HG02852 (cell line): ENCODE data around the gene LINGO3.
"Not testable (repeated sequence)": the region's sequence is repeated elsewhere in the genome, so short reads cannot be mapped to it uniquely, and the experiment has no call there.

ENCODE experiments used
- ATAC-seq: cut with Tn5 transposase; IDR thresholded peaks from one replicate; pipeline ENCODE4 v1.9.1; 2021; ENCODE audit warnings: mild to moderate bottlenecking, moderate library complexity; ENCODE audit not compliant: unreplicated experiment

The LINGO3 gene

DNA sequence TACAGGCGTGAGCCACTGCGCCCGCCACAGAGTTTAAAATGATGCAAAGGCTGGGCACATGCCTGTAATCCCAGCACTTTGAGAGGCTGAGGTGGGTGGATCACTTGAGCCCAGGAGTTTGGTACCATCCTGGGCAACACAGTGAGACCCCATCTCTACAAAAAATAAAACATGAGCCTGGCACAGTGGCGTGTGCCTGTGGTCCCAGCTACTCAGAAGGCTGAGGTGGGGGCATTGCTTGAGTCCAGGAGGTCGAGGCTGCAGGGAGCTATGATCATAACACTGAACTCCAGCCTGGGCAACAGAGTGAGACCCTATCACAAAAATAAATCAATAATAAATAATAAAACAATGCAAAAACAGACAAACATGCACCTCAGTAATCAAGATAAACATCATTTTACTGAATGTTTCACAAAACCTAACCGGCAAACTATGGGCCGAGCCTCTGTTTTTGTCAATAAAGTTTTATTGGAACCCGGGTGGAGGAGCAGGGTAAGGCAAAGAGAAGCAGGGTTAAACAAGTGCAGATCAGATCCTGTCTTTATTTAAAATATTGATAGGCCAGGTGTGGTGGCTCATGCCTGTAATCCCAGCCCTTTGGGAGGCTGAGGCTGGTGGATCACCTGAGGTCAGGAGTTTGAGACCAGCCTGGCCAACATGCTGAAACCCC lies 24.0 kb downstream of the LINGO3 start:
- ATAC-seq, result no peak

DNA sequence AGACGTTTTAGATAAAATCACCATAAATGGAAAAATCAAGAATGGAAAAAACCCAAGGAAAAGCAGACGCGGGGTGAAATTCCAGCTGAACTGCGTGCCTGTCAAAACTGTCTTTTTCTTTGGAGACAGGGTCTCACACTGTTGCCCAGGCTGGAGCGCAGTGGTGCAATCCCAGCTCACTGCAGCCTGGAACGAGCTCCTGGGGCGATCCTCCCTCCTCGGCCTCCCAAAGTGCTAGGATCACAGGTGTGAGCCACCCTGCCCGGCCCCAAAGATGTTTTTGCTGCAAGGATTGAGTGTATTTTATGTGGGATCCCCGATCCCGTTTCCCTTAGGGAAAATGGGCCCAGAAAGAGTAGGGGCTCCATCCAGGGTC lies 25.1 kb downstream of the LINGO3 start:
- ATAC-seq, result no peak

DNA sequence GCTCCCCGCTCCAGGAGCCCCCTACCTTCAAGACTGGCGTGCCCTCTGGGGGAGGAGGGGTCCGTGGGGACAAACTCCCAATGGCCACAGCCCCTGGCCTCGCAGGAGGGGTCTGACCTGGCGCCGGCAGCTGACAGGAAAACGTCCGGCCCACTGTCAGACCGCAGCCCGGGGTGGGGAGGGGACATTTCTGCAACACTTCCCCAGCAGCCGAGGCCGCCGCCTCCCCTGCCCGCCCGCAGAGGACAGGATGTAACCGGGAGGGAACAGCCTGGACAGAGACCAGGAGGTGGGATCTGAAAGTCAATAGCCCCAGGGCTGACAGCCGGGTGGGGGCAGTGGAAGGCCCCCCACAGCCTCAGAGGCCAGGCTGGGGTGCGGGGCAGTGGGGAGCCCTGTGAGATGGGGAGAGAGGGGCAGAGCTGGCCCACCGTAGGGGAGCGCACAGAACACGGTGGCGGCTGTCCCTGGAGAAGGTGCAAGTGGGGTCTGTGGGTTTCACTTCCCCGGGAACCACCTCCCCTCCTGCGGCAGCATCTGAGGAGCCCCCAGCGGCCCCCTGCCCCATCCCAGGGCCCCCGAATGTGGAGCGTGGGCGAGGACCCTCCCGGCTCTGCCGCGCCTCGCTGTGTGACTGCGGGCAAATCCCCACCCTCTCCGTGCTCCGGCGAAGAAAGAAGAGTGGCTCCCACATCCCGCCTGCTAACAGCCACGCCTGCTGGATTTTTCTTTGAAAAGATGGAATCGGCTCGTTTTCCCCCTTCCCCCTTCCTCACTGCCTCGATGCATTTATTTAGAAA lies 25.7 kb downstream of the LINGO3 start, which contains the start of gene PEAK3:
Gene PEAK3, minus strand, starts transcription at position 114 of the 800 bp plus-strand sequence. CDS start 1,244 bp downstream, outside the sequence.
- no peak for ATAC-seq

DNA sequence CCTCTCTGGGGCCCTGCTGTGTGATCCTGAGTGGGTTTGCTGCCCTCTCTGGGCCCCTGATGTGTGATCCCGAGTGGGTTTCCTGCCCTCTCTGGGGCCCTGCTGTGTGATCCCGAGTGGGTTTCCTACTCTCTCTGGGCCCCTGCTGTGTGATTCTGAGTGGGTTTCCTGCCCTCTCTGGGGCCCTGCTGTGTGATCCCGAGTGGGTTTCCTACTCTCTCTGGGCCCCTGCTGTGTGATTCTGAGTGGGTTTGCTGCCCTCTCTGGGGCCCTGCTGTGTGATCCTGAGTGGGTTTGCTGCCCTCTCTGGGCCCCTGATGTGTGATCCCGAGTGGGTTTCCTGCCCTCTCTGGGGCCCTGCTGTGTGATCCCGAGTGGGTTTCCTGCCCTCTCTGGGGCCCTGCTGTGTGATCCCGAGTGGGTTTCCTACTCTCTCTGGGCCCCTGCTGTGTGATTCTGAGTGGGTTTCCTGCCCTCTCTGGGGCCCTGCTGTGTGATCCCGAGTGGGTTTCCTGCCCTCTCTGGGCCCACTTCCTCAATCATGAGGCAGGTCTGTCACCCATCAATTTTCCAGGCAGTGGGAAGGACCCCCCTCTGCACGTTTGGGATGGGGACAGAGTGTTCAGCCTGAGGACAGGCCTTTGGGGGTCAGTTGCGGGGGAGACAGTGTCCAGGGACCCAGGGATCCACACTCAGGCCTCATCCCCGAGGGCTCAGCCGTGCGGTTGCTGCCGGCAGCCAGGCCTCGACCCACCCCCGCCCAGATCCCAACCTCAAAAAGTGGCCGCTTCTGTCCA lies 26.5 kb downstream of the LINGO3 start:
- ATAC-seq, result not testable (repeated sequence)

DNA sequence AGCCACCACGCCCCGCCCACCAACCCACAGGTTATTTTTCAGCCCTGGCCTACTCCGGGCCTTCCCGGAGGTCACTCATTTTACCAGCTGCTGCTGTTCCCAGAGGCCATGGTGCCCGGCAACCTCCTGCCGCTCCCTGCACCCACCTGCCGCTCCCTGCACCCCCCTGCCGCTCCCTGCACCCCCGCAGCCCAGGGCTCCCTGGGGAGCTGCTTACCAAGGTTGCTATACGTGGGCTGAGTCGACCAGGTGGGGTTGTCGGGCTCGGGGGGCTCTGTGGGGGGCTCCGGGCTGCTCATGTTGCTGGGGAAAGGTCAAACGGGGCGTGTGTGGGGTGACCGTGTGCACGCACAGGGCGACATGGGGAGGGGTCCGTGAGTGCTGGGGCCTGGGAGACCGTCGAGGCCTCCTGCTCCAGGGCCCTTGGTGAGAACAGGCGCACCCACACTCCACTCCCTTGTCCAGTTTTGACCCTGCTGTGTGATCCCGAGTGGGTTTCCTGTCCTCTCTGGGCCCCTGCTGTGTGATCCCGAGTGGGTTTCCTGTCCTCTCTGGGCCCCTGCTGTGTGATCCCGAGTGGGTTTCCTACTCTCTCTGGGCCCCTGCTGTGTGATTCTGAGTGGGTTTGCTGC lies 27.2 kb downstream of the LINGO3 start:
- ATAC-seq, result no peak

DNA sequence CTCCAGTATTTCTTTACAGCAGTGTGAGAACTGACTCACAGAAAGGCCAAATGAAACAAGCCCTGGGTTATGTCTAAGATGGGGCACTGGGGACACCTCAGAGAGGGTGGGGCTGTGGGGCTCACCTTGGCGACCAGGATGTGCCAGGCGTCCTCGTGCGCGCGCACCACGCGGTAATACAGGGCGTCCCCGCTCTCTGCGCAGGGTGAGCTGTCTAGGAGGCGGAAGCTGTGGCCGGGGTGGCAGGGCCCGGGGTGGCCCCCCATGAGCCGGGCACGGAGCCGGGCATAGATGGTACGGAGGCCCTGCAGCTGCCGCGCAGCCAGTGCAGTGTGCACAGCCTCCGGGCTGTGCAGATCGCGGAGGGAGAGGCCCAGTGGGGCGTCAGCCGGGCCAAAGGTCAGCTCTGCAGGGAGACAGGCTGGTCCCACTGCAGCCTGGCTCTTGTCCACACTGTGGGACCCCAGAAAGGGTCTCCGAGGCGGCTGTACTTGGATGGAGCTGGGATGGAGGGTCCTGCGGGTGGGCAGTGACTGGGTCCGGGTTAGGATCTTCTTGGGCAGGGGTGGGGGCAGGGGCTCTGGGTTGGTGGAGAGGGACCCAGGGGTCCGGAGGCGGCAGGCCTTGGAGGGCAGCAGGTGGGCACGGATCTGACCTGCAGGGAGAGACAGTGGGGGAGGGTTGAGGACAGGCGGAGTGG lies 29.3 kb downstream of the LINGO3 start:
- ATAC-seq, result no peak

DNA sequence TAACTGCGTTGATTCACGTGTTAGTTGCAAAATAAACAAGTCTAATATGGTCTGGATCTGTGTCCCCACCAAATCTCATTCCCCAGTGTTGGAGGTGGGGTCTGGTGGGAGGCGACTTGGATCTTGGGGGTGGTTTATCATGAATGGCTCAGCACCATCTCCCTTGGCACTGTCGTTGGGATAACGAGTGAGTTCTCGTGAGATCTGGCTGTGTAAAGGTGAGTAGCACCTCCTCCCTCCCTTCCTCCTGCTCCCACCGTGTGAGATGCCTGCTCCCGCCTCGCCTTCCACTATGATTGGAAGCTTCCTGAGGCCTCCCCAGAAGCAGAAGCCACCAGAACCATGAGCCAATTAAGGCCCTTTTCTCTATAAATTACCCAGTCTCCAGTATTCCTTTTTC lies 30.8 kb downstream of the LINGO3 start:
- no peak for ATAC-seq

DNA sequence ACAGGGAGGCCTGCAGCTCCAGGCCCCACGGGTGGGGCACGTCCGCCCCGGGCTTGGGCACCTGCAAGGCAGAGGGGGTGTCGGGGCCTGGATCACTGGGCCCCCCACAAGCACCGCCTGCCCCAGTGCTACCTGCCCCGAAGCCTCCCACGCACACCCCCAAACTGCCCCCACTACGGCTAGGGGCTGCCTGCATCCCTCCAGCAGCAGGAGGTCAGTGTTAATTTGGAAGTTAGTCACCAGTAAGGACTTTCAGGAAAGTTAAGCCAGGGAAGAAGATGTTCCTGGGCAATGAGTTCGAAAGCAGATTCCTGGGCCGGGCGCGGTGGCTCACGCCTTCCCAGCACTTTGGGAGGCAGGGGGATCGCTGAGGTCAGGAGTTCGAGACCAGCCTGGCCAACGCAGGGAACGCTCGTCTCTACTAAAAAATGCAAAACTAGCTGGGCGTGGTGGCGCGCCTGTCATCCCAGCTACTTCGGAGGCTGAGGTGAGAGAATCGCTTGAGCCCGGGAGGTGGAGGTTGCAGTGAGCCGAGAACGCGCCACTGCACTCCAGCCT lies 31.4 kb downstream of the LINGO3 start:
- ATAC-seq, result no peak

DNA sequence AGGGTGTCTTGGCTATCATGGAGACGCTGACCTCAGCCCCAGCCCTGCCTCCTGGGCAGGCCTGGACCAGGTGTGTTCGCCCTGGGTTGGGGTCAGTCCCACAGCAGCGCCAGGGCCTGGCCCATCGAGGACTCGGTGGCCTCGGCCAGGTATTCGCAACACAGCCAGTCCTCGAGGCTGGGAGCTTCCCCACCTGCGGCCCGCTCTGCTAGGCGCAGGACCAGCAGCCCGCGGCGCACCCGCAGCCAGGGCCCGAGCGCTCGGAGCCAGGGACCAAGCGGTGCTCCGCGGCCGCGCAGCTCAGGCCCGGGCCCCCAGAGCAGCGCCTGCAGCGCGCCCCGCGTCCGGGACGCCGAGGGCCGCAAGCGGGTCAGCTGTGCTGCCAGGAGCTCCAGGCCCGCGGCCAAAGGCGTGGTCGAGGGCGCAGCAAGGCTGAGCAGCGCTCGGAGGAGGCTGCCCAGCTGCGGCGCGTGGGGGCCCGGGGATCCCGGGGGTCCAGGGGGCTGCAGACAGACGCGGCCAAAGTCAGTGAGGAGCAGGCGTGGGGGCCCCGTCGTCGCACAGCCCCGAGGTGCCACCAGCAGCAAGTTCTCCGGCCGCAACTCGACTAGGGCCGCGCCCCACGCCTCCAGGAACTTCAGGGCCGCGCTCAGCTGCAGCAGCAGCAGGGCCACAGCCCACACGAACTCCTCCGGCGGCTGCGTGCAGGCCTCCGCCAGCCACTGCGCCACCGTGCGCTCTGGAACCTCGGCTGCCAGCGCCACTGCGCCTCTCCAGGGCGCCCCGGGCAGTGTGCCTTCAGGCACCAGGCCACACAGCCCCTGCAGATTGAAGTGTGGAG lies 32.1 kb downstream of the LINGO3 start:
- no peak for ATAC-seq

DNA sequence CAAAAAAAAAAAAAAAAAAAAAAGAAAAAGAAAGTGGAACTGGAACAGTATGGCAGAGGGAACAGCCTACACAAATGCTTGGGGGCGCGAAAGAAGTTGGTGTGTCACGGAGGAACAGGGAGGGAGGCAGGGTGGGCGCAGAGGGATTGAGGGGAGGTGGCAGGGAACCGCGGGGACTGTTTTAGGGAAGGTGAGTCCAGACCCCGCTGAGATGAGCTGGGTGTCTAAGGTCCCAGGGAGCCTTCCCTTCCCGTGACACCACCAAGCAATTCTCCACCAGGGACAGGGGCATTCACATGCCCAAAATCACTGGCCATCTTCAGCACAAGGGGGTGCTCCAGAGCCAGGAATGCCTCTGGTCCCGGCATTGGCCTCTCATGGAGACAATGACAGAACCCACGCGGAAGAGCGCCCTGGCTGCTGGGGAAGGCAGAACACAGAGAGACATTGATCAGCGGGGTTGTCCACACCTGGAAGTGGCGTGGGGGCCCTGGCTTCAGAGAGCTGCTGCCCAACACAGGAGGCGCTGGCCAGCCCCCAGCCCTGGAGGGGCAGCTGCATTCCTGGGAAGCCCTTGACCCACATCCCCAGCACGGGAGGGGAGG lies 32.9 kb downstream of the LINGO3 start:
- no peak for ATAC-seq

DNA sequence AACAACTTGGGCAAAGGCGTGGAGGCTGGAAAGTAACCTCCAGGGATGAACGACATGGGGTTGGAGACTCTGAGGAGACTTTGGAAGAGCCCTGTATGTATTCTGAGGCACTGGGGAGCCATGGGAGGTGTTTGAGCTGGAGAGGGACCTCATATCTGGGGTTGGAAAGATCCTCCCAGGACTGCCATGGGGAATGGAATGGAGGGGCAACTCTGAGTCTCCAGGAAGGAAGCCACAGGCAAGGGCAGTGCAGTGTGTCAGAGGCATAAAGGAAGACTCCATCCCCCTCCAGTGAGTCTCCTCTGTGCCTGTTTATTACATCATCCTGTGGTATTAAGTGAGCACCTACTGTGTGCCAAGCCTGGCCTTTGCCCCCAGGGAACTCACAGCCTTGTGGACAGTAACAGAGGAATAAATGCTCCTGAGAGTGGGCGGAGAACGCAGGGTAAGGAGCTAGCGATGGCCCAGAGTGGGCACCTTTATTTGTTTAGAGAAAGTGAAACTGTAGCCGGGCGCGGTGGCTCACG lies 33.7 kb downstream of the LINGO3 start:
- no peak for ATAC-seq

DNA sequence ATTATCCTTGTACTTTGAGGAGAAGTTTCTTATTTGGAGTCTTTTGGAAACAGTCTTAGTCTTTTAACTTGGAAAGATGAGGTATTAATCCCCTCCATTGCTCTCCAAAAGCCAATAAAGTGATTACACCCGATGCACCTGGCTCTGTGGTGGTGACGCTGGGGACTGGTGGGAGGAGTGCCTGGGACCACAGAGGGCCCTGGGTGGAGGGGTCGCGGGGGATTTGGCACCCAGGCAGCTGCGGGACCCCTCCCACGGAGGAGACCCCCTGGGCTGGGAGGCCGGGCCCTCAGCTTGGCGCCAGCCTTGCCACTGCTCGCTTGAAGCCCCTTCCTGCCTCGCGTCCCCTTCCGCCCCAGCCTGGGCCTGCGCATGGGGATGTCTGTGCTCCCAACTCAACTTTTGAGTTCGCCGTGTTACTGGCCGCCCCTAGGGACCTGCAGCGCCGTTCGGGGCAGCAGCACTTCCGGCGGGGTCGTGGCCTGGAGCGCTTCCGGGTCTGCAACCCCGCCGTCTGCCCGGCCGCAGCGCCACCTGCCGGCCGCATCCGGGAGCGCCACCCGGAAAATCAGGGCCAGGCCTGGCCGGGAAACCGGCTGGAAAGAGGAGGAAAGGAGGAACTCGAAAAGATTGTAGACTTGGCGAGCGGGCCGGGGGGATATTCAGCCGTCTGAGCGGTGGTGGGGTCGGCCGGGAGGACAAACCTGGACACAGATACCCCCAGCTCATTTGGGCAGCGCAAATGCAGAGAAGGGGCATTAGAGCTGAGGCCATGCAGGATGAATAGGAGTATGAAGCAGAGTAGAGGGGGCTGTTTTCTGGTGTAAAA lies 34.4 kb downstream of the LINGO3 start:
- ATAC-seq, result no peak

DNA sequence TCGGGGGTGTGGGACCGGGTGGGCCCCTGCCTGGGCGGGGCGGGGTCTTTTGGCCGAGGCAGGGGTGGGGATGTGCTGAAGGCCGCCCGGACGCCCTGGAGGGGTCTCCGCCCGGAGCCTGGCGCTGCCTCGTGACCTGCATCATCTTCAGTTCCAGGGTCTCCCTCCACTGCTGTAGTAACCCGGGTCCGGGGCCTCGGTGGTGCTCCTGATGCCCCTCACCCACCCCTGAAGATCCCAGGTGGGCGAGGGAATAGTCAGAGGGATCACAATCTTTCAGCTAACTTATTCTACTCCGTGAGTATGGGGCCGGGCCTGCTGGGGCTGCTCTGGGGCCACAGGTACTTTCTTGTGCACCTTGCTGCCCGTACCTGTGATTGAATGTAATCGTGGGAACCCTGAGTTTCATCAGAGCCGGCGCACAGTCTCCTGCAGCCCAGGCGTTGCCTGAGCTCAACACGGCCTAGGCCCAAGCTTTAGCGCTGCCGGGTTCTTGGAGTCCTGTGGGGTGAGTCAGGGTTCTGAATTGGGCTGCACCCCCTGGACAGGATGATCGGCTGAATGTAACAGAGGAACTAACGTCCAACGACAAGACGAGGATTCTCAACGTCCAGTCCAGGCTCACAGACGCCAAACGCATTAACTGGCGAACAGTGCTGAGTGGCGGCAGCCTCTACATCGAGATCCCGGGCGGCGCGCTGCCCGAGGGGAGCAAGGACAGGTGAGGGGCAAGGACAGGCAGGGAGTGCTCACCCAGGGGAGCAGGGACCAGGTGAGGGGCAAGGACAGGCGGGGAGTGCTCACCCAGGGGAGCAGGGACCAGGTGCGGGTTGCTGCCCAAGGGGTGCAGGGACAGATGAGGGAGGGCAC lies 36.5 kb downstream of the LINGO3 start:
- no peak for ATAC-seq

DNA sequence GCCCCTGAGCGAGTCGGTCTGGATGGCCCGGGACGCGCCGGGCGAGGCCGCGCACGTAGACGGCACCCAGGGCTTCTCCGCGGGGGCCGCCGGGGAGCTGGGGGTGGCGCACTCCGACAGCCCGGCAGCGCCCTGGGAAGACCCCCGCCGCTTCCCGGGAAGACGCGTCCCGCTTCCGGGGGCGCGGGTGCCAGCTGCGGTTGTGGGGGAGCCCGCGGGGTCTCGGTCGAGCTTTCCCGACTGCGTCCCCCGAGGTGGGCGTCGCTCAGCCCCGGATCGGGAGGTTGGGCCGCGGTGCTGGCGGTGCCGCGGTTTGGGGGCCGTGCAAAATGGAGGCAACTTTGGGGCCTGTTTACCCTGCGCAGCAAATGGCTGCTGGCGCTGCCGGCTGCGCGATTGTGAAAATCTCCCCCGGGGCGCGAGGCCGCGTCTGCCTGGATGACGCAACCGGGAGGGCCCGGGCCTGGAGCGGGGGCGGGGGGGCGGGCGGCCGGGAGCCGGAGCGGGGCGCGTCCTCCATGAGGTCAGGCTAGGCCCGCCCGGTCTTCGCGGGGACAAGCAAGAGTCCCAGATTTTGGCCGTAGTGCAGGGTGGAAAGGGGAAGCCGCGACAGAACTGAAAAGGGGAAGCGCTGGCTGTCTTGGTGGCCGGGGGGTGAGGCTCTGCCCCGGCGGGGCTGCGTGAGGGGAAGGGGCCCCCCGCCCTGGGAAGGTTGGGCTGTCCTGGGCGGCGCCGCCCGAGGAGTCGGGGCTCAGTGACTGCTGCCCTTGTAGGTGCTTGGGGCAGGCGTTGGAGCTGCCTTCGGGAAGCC lies 37.3 kb downstream of the LINGO3 start:
- ATAC-seq, result no peak

DNA sequence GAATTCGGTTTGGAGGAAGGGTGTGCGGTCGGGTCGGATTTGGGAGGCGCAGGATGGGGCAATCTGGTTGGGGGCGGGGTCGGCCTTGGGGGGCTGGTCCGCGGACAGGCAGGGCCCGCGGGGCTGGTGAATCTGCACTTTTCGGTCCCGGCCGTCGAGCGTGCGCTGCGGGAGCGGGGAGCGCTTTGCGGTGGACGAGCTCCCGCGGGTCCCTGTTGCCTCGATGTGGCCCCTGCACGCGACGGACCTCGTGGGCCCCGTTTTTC lies 37.9 kb downstream of the LINGO3 start:
- no peak for ATAC-seq
